Lower lobe of right lung (tissue), 2 donors: ENCODE measurements around the gene TCEANC2. TPM values are rescaled to one million over a fixed set of nuclear protein-coding genes. Genes with fewer than 3 reads are reported as not detected.

Source experiments
- ATAC-seq, 2 donors: fragments of 200-7000 bp; cut with Tn5 transposase; one replicate each; pipeline ENCODE4 v1.9.1; 2020 to 2022; ENCODE audit warnings: mild to moderate bottlenecking in 2 of 2, moderate library complexity in 2 of 2
- DNase-seq: peaks from one replicate; pipeline ENCODE4 v3.0.0-alpha.2; 2020
- H3K27ac ChIP-seq: fragments of 200-600 bp; one replicate; pipeline ENCODE4 v1.8.0; 2022
- H3K27me3 ChIP-seq: fragments of 200-600 bp; one replicate; pipeline ENCODE4 v1.8.0; 2022; ENCODE audit warnings: low read depth
- H3K36me3 ChIP-seq: fragments of 200-600 bp; one replicate; pipeline ENCODE4 v1.8.0; 2022; ENCODE audit warnings: mild to moderate bottlenecking
- H3K4me1 ChIP-seq: fragments of 200-600 bp; one replicate; pipeline ENCODE4 v1.8.0; 2022
- H3K4me3 ChIP-seq: fragments of 200-600 bp; one replicate; pipeline ENCODE4 v1.8.0; 2022; ENCODE audit warnings: mild to moderate bottlenecking
- H3K9me3 ChIP-seq: fragments of 200-600 bp; one replicate; pipeline ENCODE4 v1.8.0; 2022
- CTCF ChIP-seq: fragments of 200-600 bp; IDR thresholded peaks from one replicate; pipeline ENCODE4 v1.8.0; 2022; ENCODE audit warnings: antibody characterized with exemption, mild to moderate bottlenecking
- intact Hi-C: fragments of 100-400 bp; cut with DNase I; formaldehyde crosslinking; loops from one replicate; pipeline ENCODE4 v1.11.0; 2022
- total RNA-seq: library from RNA; stranded (reverse); fragmentation: NEBNext Ultra II Directional; extraction: Animal tissue kit (Norgen Biotek cat#: 25700); gene quantifications from one replicate; pipeline ENCODE4 v1.2.1, GENCODE V29; 2021
- donor health status: DM: no; HTN: yes; CAD: no; lungs with severe emphysema.

The TCEANC2 gene
- total RNA-seq, 1 donor from 2014 or later, result 5.3 TPM

DNA sequence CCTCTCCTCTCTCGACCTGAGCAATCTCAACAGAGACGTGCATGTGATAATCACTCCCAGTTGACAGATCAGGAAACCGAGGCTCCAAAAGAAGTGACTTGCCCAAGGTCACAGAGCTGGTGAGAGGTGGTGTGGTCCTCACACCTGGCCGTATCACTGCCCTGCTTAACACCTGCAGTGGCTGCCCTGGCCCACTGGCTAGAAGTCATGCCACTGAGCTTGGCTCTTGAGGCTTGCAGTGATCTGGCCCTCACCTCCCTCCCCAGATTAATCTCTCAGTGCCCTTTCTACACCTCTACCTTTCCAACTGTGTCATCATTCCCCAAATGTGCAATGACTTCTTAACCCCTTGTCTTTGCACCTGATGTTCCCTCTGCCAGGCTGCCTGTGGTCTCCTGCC is 60.6 kb downstream of the TCEANC2 start:
- H3K4me3 ChIP-seq, result no peak overlapping the region
- ATAC-seq (no peak), DNase-seq (no peak)
- no peaks in the 10 kb centered on the region for H3K4me1 ChIP-seq
- no peak for TF ChIP-seq CTCF
- H3K9me3 ChIP-seq, result no peaks in the 10 kb centered on the region
- H3K27me3 ChIP-seq, result no peaks in the 10 kb centered on the region
- intact Hi-C loops, result no loop called here
- H3K36me3 ChIP-seq, result no peaks in the 10 kb centered on the region
- no peak overlapping the region for H3K27ac ChIP-seq

- Histone ChIP-seq H3K9me3 (no peaks in the 10 kb centered on the region), H3K4me3 (no peak overlapping the region), H3K27me3 (no peaks in the 10 kb centered on the region), H3K4me1 (no peaks in the 10 kb centered on the region), H3K36me3 (no peaks in the 10 kb centered on the region), H3K27ac (no peak overlapping the region)
- DNase-seq (no peak), ATAC-seq (no peak)
- TF ChIP-seq CTCF, result no peak
- intact Hi-C loops, result no loop called here
Observed at GRCh38 chr1:54114955-54115354, 61.5 kb downstream of the TCEANC2 start.

GRCh38 chr1:54115520-54115919 is 62.1 kb downstream of the TCEANC2 start:
- Histone ChIP-seq H3K9me3 (no peaks in the 10 kb centered on the region), H3K4me1 (no peaks in the 10 kb centered on the region), H3K4me3 (no peak overlapping the region), H3K27ac (no peak overlapping the region), H3K27me3 (no peaks in the 10 kb centered on the region), H3K36me3 (no peaks in the 10 kb centered on the region)
- TF ChIP-seq CTCF, result no peak
- no peak for DNase-seq
- ATAC-seq, result no peak
- intact Hi-C loops, result no loop called here

GRCh38 chr1:54117815-54118563 is 64.6 kb downstream of the TCEANC2 start:
- Histone ChIP-seq H3K4me1 (peaks cover 14% of the 10 kb centered on the region), H3K9me3 (no peaks in the 10 kb centered on the region), H3K27ac (no peak overlapping the region), H3K4me3 (no peak overlapping the region), H3K36me3 (no peaks in the 10 kb centered on the region), H3K27me3 (no peaks in the 10 kb centered on the region)
- intact Hi-C loops, result no loop called here
- DNase-seq (no peak), ATAC-seq (no peak)
- no peak for TF ChIP-seq CTCF

DNA sequence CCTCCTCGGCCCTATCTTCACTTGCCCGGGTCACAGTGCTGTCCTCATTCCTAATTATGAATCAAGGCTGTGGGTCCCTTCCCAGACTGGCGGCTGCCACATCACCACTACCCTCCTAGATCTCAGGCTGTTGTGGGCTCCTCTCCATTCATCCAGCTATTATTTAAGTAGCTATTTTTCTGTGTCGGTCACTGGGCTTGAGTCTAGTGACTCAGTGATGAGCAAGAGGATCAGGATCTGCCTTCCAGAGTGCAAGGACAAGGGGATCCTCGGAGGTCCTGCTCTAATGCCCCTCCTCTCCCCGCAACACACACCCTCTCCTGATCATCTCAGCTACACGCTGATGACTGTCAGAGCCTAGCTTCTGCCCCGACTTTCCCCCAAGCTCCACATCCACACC is 65.3 kb downstream of the TCEANC2 start:
- Histone ChIP-seq H3K9me3 (no peaks in the 10 kb centered on the region), H3K4me1 (peaks cover 14% of the 10 kb centered on the region), H3K27ac (no peak overlapping the region), H3K4me3 (no peak overlapping the region), H3K27me3 (no peaks in the 10 kb centered on the region), H3K36me3 (no peaks in the 10 kb centered on the region)
- intact Hi-C loops, result no loop called here
- no peak for TF ChIP-seq CTCF
- no peak for ATAC-seq
- DNase-seq, result no peak
